CD4-positive, alpha-beta T cell treated with Interleukin-2 at 100 ng/mL for 4 hours (primary cell): ENCODE results near the gene CAPN9.

Experiments used
- DNase-seq: peaks from one replicate; pipeline ENCODE4 v3.0.0-alpha.2; 2020; ENCODE audit warnings: low spot score

CAPN9 gene

DNA sequence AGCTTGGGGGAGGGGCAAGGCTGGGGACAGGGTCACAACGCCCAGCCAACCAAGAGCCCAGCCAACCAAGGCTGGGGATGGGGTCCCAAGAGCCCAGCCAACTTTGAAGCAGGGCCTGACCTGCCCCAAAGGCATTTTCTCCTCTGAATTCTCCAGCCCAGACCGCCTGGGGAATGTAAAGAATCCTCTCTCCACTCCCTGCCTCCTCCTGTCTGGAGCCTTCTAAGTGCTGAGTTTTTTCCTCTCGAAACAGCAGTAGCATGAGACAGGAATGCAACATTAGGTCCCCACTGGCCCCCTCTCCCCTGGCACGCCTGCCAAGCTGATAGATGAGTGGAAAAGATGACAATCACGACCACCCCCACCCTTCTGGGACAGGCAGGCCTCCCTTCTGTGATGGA is 104.1 kb downstream of the CAPN9 start:
- DNase-seq: no peak
